Fibroblast of gingiva (primary cell): Measurements from ENCODE around the gene CDH4.
"Not testable (repeated sequence)": the region's sequence is repeated elsewhere in the genome, so short reads cannot be mapped to it uniquely, and the experiment has no call there.

Experiments
- DNase-seq: peaks from one replicate; pipeline ENCODE4 v3.0.0-alpha.2; 2011; ENCODE audit warnings: low read depth

The CDH4 gene

GRCh38 chr20:61457725-61458124, 205.7 kb downstream of the CDH4 start:
- no peak for DNase-seq

GRCh38 chr20:61458146-61458746, 206.2 kb downstream of the CDH4 start:
- DNase-seq, result no peak

DNA sequence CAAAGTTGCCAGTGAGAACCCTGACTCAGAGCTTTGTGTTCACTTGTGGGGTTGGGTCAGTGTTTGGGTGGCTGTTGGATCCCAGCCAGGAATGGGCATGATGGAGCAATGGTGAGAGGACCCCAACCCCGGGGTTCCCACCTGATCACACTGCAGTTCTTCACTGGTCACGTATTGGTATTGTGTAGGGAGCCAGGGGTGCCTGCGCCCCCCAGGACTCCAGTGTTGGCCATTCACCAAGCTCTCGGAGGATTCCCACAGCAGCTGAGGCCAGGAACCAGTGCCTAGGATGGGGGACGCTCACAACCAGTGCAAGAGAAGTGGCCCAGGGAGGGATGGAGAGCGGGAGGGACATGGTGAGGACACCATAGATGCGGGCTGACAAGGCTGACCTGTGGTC, 207.2 kb downstream of the CDH4 start:
- DNase-seq, result no peak

DNA sequence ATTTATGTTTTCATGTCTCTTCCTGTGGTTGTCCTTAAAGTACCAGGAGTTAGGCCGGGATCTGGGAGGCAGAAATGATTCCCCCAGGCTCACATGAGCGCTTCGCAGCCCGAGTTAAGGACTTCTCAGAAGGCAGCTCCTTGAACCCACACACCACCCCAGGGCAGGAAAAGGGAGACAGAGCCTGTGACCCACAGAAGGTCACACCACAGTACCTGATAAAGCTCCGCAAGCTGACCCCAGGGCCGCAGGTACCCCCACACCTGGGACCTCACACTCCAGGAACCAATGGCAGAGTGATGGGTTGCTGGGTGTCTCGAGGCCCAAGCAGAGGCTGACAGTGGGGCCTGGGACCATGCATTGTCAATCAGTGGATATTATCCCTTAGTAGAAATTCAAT, 207.6 kb downstream of the CDH4 start:
- DNase-seq, result no peak

- DNase-seq, result no peak
Measured at GRCh38 chr20:61460261-61461052, 208.4 kb downstream of the CDH4 start.

DNA sequence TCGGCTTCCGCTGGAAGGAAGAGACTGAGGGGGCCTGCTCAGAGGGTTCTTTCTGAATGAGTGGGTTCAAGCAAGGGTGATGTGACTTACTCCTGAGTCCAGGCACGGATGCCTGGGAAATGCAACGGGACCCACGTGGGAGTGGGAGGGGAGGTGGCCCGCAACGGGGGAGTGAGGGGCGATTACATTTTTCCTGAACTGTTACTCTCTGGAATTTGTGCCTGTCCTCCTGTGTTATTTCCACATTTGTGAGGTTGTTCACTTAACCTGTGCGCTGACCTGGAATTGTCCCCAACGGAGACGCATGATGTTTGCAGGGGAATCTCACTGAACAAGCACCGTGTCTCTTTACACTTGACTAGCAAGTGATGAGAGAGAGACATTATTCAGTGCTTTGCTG, 209.4 kb downstream of the CDH4 start:
- DNase-seq, result no peak

DNA sequence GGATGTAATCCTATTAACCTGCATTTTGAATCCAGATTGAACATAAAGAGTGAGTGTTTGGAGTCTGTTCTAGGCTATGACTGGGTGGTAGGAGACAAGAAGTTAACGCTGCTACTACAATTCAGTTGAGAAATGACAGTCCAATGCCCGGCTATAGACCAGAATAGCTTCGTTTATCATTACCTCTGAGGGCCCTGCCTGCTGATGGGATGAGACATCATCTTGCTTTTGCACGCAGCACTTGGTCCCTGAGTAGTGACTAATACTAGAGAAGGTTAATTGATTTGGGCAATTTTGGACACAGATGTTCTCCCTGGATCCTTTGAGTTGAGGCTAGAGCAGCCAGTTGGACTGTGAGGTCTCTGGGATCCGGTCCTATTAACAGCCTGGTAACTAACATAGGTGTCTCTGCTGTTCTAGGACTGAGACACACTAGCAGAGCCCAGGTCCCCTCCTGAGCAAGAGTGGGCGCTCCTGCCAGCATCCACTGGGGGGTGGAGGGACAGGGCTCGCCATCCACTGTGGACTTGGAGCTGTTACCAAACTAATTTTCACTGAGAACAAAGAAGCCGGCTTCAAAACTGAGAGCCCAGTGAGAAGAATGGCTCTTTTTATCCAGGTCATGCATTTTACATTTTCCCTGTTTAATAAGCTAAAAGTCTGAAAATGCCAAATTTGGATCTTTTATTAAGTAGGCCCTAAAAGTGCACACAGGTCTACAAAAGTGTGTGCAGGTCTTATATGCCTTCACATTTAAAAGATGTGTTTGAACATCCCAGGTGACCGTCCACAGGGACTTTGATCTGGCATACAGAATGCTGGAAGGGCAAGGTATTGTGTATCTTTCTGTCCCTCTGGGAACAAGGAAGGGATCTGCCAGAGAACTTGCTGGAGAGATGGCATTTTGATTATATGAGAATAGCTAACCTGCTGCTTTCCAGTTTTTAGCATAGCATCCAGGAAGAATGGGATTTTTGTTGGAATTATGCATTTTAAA, 212.5 kb downstream of the CDH4 start:
- no peak for DNase-seq

DNA sequence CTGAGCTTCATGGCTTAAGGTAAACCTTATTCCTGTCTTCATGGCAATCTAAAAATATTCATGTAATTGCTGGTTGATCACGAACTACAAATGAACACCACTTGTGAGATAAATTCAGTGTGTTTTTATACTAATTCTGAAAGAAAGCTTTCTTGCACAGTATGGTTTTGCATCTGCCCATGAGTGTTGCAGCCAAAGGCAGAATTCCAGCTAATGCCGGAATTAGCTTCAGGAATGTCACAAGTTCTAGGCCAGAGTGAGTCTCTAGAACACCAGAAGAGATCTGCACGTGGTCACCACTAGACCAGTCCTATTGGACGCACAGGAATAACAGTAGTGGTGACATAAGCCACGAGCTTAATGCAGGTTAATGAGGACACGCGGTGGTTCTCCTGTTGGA, 223.7 kb downstream of the CDH4 start:
- no peak for DNase-seq

- no peak for DNase-seq
Measured at GRCh38 chr20:61476956-61477355, 224.9 kb downstream of the CDH4 start.

GRCh38 chr20:61477451-61477861, 225.4 kb downstream of the CDH4 start:
- DNase-seq, result no peak

DNA sequence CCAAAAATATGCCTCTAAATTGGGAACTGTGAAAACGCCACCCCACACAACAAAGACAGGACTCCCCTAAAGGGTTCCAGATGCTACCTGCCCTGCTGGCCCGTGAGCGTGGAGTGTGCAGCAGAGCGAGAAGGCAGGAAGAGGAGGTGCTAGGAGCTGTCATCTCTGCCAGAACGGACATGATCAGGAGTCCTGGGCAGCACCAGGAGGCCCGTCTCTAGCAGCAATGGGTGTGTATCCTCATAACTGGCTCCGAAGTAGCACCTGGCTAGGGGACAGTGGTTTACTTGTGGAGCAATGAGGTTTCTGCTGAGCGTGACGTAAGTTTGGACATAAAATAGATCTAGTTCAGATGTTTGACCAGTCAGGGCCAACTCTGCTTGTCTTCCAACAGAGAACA, 226.0 kb downstream of the CDH4 start:
- no peak for DNase-seq

GRCh38 chr20:61478611-61479305, 226.7 kb downstream of the CDH4 start:
- no peak for DNase-seq

- not testable (repeated sequence) for DNase-seq
Measured at GRCh38 chr20:61479433-61479832, 227.4 kb downstream of the CDH4 start.

- no peak for DNase-seq
Measured at GRCh38 chr20:61480158-61480825, 228.2 kb downstream of the CDH4 start.

- DNase-seq, result no peak
Measured at GRCh38 chr20:61482056-61482887, 230.2 kb downstream of the CDH4 start.

DNA sequence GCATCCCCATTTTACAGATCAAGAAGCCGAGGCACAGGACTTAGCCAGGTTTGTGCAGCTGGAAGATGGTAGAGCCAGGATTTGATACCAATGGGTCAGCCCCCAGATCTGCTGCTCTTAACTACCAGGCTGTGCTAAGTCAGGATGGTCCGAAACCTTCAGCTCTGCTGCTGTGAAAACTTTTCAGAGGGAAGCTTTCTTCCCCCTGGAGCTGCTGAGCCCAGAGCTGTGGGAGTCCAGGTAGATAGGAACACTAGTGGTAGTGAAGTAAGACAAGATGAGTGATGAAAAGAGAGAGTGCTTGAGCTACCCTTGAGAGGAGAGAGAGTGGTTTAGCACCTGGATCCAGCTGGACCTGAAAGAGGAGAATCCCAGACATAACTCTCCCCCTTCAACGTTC, 230.8 kb downstream of the CDH4 start:
- no peak for DNase-seq

DNA sequence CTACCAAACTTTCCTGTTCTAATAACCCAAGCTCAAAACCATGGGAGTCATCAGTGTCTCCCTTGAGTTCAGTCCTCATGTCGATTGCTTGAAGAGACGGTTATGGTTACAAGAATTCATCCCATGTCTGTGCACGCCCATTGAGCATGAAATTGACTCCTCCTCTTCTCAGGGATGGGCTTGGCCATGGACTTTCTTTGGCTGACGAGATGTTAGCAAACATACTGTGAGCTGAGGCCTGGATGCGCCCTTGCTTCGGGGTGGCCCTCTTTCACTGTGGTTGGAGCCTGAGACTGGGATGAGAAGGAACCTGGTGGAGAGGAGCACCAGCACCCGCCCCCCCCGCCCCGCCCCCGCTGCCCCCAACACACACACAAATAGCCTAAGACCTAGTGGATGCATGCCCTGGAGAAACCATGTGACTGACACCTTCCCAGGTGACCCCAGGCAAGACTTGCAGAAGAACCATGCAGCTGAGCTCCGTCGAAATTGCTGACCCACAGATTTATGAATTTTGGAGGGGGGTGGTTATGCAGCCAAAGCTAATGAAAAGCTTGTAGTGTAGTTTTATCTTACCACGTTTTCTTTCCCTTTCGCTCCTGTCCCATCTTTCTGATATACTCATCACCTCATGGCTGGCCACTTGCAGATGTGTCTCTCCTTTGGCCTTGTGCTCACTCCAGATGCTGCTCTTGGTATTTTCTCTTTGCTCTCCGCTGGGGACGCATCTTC, 231.4 kb downstream of the CDH4 start:
- DNase-seq, result no peak

DNA sequence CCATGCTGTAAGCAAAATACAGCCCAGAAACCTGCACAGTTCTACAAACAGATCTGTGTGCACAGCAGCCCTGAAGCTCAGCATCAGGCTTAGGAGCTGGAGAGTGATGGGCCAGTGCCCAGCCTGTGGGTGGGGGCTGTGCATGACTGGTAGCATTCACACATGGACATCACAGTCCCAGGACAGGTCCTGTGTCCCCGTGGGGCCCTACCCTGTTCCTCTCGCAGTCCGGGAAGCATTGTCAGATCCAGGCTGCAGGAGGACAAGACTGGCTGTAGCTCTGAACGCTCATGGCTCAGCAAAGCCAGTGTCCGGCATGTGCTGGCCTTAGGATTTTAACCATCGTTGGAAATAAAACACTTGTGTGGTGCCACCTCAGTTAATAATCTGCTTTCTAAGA, 234.1 kb downstream of the CDH4 start:
- no peak for DNase-seq

DNA sequence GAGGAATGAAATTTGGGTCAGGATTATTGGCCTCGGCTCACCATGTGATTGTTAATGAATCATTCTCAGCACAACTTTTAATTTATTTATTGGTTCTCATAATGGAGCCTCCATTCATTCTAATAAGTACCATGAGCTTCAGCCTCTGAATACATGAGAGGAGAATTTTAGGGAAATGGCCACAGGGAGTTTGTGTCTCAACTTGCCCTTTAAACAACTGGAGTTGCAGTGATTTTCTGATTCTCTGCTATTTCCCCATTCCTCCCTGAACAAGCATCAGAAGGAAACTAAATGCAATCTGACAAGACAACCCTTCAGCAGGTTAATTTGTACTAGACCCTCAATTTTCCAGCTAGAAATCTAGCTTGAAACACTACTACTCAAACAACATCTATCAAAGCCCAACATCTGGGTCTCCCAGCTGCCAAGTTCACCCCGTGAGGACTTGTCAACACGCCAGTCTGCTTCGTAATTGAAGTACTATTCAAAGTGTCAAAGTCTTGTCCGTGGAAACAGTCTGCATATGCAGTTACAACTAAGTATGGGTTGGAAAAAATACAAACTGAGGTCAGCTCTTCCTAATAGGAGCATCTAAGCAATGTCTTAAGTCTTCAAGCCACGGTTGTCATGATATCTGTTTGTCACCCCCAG, 235.4 kb downstream of the CDH4 start:
- no peak for DNase-seq
